C4-2B (cell line): ENCODE data around the gene TLE5.

Experiments
- ZFX ChIP-seq: fragments of 450-650 bp; IDR thresholded peaks from 2 replicates; pipeline ENCODE4 v1.6.1; 2017
- TF ChIP-seq, protein P1 (sequence below): fragments of 450-650 bp; conservative IDR thresholded peaks from 2 replicates; pipeline ENCODE4 v1.5.1; 2017; ENCODE audit warnings: mild to moderate bottlenecking

GRCh38 chr19:3073931-3074595 lies 11.8 kb upstream of the TLE5 start:
- TF ChIP-seq, protein P1, sequence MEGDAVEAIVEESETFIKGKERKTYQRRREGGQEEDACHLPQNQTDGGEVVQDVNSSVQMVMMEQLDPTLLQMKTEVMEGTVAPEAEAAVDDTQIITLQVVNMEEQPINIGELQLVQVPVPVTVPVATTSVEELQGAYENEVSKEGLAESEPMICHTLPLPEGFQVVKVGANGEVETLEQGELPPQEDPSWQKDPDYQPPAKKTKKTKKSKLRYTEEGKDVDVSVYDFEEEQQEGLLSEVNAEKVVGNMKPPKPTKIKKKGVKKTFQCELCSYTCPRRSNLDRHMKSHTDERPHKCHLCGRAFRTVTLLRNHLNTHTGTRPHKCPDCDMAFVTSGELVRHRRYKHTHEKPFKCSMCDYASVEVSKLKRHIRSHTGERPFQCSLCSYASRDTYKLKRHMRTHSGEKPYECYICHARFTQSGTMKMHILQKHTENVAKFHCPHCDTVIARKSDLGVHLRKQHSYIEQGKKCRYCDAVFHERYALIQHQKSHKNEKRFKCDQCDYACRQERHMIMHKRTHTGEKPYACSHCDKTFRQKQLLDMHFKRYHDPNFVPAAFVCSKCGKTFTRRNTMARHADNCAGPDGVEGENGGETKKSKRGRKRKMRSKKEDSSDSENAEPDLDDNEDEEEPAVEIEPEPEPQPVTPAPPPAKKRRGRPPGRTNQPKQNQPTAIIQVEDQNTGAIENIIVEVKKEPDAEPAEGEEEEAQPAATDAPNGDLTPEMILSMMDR: no peak
- TF ChIP-seq ZFX: no peak
